ENCODE data around the gene GLI3. TPM values are rescaled to one million over a fixed set of nuclear protein-coding genes. Genes with fewer than 3 reads are reported as not detected.

Gene GLI3
- total and polyA plus RNA-seq, 8 donors, result 0.29 to 7.0 (median 2.3) TPM

GRCh38 chr7:42155584-42156290, 81.3 kb downstream of the GLI3 start:
- no peak for DNase-seq
- H3K4me3 ChIP-seq, result no peak overlapping the region
- intact Hi-C loops (cut with DNase I; ENCODE audit: low total_unique reads), result no loop called here
- no peaks in the 10 kb centered on the region for H3K27me3 ChIP-seq
- TF ChIP-seq POLR2A (IDR thresholded peaks at IDR 0.05) (no peak), POLR2AphosphoS5 (IDR thresholded peaks at IDR 0.05) (no peak), EP300 (IDR thresholded peaks at IDR 0.05) (no peak), CTCF (IDR thresholded peaks at IDR 0.05) (no peak)
- H3K27ac ChIP-seq, result no peak overlapping the region
- no peaks in the 10 kb centered on the region for H3K9me3 ChIP-seq
- peaks cover 0 to 27% (median 6%) of the 10 kb centered on the region in 4 donors for H3K4me1 ChIP-seq
- 74 to 90% (median 84%) methylated on average over 7 of the region's 7 CpGs for WGBS, 5 donors
- H3K36me3 ChIP-seq, result no peaks in the 10 kb centered on the region

- WGBS, 5 donors, result 78 to 90% (median 84%) methylated on average over 9 of the region's 9 CpGs
- H3K27me3 ChIP-seq, result no peaks in the 10 kb centered on the region
- no peak overlapping the region for H3K27ac ChIP-seq
- H3K4me1 ChIP-seq, result peaks cover 0 to 27% (median 6%) of the 10 kb centered on the region in 4 donors
- no peaks in the 10 kb centered on the region for H3K9me3 ChIP-seq
- intact Hi-C loops (cut with DNase I; ENCODE audit: low total_unique reads), result no loop called here
- no peak for DNase-seq
- no peak for TF ChIP-seq POLR2A (IDR thresholded peaks at IDR 0.05)
- no peak for TF ChIP-seq CTCF (IDR thresholded peaks at IDR 0.05)
- TF ChIP-seq POLR2AphosphoS5 (IDR thresholded peaks at IDR 0.05), result no peak
- no peak for TF ChIP-seq EP300 (IDR thresholded peaks at IDR 0.05)
- H3K4me3 ChIP-seq, result no peak overlapping the region
- no peaks in the 10 kb centered on the region for H3K36me3 ChIP-seq
Observed at GRCh38 chr7:42154173-42154572, 82.8 kb downstream of the GLI3 start.

- DNase-seq, result peak in 1 of 2 donors; percentile 53
- WGBS, 5 donors, result 43 to 51% (median 50%) methylated on average over 11 of the region's 11 CpGs
- H3K36me3 ChIP-seq, result no peaks in the 10 kb centered on the region
Observed at GRCh38 chr7:42152329-42153205, 84.4 kb downstream of the GLI3 start.

More at GRCh38 chr7:42152329-42153205, 84.4 kb downstream of the GLI3 start:
- no peaks in the 10 kb centered on the region for H3K9me3 ChIP-seq
- no peaks in the 10 kb centered on the region for H3K27me3 ChIP-seq
- no peak overlapping the region for H3K27ac ChIP-seq
- no peak for TF ChIP-seq CTCF (IDR thresholded peaks at IDR 0.05)
- TF ChIP-seq POLR2A (IDR thresholded peaks at IDR 0.05), result no peak
- TF ChIP-seq EP300 (IDR thresholded peaks at IDR 0.05), result no peak
- no peak for TF ChIP-seq POLR2AphosphoS5 (IDR thresholded peaks at IDR 0.05)
- H3K4me3 ChIP-seq, result no peak overlapping the region
- intact Hi-C loops (cut with DNase I; ENCODE audit: low total_unique reads), result no loop called here
- H3K4me1 ChIP-seq, result peaks cover 0 to 27% (median 6%) of the 10 kb centered on the region in 4 donors

All from stomach (tissue), 9 donors.